NOMO-1 treated with DMSO at 0.1 percent for 48 hours (cell line): Measurements from ENCODE around the gene SH3RF2.
A peak's percentile ranks its signal among the peaks of the same experiment; 100 is the strongest.

Experiments used
- DNase-seq: peaks from one replicate; lab custom pipeline; 2025; ENCODE audit not compliant: unreplicated experiment; lab: John Stamatoyannopoulos, UW

The SH3RF2 gene

GRCh38 chr5:145920542-145921210, 15.7 kb upstream of the SH3RF2 start:
- no peak for DNase-seq

- DNase-seq: no peak
Observed at GRCh38 chr5:145921211-145921610, 15.2 kb upstream of the SH3RF2 start.

GRCh38 chr5:145922059-145922458, 14.3 kb upstream of the SH3RF2 start:
- no peak for DNase-seq

- no peak for DNase-seq
Observed at GRCh38 chr5:145923405-145923804, 13.0 kb upstream of the SH3RF2 start.

GRCh38 chr5:145924849-145925248, 11.5 kb upstream of the SH3RF2 start:
- DNase-seq: no peak

DNA sequence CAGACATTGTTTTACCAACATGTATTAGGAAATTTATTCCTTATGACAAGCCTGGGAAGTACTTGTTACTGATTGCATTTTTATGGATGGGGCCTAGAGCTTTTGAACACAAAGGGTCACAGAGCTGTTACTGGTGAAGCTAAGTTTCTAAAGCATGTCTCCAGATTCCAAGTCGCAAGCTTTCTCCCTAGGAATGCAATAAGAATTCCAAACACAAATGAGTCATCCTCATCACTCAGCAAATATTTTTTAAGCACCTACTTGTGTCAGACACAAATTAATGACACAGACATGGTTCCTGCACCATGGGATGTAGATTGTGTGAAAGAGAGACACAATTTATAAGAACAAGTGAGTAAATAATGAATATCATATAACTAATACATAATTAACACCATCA, 11.0 kb upstream of the SH3RF2 start:
- no peak for DNase-seq

GRCh38 chr5:145925803-145926202, 10.6 kb upstream of the SH3RF2 start:
- peak; percentile 34 for DNase-seq

GRCh38 chr5:145931718-145932117, 4.7 kb upstream of the SH3RF2 start:
- DNase-seq: no peak

DNA sequence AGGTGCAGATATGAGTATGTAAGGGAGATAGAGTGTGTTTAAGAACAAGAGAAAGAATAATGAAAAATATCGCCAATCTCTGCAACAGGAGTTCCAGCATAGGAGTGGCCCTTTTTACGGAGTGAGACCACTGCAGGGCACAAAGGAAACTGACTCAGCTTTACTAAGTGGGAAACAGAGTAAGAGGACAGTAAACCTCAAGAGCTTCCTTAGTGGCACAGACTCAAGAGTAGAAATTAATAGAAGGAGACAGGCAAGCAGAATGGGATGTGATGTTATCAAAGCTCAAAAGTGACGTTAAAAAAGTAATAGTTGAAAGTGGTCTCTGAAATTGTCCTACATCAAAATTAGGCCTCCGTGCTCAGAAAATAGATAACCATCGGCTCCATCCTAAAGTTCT, 2.1 kb upstream of the SH3RF2 start:
- DNase-seq: no peak

GRCh38 chr5:145937432-145938250, 1.3 kb downstream of the SH3RF2 start:
- no peak for DNase-seq

DNA sequence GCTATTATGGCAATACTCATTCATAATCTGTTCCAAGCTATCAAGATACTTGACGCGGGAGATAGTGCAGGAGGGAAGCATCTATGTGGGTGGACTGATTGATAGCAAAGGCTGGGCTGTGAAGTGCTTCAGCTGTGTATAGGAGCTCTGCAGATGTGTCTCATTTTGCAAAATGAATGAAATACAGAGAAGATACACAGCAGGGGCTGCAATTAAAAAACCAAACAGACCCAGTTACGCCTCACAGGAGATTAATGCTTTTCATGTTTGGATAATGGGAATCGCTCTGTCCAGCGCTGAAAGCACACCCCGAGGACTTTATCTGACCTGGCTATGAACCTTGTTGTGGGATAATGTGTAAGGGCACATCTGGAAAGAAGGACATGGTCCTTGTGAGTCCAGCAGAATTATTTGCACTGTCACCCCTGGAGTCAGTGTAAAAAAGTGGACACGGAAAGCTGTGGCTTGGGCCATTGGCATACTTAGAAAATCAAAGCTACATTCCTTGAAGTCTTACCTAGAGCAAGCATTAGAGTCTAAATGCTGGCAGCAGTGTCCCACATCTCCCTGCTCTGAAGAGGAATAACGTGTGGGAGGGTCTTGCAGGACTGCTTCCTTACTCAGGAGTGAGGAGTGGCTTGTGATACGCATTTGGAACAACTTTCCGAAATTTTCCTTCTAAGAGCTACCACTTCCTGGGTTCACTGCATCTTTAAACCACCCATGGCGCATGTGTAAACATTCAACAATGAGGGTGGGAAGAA, 2.6 kb downstream of the SH3RF2 start:
- no peak for DNase-seq

DNA sequence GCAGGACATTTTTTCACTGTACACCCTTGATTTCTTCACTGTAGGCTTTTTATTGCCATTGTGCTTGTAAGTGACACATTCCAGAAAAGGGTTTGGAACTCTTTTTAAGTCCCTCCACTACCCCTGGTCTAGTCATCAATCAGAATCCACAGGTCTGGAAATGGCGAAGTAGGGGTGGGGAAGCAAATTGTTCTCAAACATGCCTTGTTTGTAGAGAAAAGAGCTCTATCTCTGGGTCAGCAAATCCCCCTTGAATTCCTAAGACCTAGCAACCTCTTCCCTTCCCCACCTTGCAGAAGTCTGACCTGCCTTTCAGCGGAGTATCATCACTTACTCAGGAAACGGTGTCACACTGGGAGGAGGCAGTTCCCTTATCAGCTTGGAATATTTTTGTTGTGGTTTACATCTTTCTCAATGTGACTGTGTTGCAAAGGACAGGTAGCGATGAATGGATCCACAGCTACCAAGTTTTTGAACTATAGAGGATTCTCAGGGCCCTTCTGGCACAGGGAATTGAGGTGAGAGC, 3.2 kb downstream of the SH3RF2 start:
- no peak for DNase-seq

- DNase-seq: no peak
Observed at GRCh38 chr5:145941096-145941447, 4.7 kb downstream of the SH3RF2 start.

GRCh38 chr5:145941448-145942130, 5.2 kb downstream of the SH3RF2 start:
- DNase-seq: peak; percentile 63

- DNase-seq: no peak
Observed at GRCh38 chr5:145942201-145942600, 5.8 kb downstream of the SH3RF2 start.

DNA sequence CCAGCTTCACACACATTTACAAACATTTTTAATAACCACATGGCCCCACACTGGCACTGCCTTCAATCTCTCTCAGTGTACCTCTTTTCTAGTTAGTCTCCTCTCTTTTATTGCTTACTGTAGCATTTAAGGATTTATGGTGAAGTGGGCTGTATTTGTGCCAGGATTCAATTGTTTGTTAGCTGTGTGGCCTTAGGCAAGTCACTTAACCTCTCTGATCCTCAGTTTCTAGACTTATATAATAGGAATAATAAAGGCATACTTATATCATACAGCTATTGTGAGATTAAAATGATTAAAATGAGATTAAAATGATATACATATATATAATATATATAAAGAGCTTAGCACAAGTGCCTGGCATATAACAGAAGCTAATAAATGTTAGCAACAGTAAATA, 6.4 kb downstream of the SH3RF2 start:
- DNase-seq: no peak

GRCh38 chr5:145943674-145944121, 7.3 kb downstream of the SH3RF2 start:
- DNase-seq: peak; percentile 49

- DNase-seq: no peak
Observed at GRCh38 chr5:145944328-145944727, 8.0 kb downstream of the SH3RF2 start.

DNA sequence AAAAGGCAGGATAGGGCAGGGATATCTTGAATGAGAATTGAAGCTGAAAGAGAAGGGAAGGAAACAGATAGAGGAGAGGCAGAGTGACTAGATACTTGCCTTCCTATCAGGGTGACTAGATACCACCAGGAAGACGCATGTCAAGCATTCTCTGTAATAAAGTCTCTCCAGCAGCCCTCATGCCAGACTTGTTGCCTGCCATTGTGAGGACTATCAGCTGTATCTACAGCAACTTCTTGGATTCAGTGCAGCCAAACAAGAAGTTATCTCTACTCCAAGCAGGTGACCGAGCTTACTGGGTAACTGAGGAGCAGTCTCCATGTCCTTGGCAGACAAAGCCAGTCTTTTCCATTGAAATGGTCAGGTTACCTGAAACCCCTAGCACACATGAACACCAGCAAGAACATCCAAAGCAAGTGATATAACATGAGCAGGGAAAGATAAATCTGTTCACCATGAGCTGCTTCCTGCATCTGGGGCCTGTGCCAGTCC, 9.3 kb downstream of the SH3RF2 start:
- DNase-seq: no peak

- peak; percentile 94 for DNase-seq
Observed at GRCh38 chr5:145946112-145946861, 9.9 kb downstream of the SH3RF2 start.
